Stimulated activated CD4-positive, alpha-beta T cell treated with anti-CD3 and anti-CD28 coated beads, TNF-alpha, amount 100 ng/mL, for 48 hours (primary cell): Measurements from ENCODE around the gene MERTK.

Source experiments
- DNase-seq, 3 donors: peaks; one replicate each; pipeline ENCODE4 v3.0.0-alpha.2; 2020; ENCODE audit warnings: low read depth in 3 of 3

The MERTK gene

DNA sequence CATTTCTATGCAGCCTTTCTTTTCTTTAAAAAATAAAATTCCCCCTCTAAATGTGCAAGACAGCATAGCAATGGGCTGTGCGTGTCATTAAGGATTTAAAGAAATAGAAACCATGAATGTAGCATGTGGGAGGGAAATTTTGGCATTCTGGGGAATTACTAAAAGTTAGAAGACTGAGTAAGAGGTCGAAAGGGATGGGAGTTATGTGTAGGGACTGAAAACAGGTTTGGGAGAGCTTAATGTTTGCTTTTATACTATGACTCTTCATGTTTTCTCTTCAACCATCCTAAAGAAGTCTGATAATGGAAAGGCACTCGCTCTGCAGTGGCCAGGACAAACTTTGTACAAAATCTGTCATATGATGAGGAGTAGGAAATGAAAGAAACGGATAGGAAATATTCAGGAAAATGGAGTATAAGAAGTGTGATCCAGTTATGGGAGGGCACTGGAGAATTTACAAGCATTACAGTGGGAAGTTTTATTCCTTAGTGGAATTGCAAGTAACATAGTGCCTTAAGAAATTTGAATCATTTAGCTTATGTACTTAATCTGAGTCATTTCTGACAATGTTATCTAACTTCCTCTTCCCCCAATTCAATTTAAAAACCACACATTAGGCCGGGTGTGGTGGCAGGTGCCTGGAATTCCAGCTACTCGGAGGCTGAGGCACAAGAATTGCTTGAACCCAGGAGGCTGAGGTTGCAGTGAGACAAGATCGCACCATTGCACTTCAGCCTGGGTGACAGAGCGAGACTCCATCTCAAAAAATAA, 177.3 kb downstream of the MERTK start:
- no peak for DNase-seq

- no peak for DNase-seq
Observed at GRCh38 chr2:112077814-112078213, 179.4 kb downstream of the MERTK start.
